GM19328 (cell line): Measurements from ENCODE around the gene NKX2-4.

Experiments used
- ATAC-seq: cut with Tn5 transposase; IDR thresholded peaks from one replicate; pipeline ENCODE4 v1.9.1; 2021; ENCODE audit warnings: mild to moderate bottlenecking, moderate library complexity; ENCODE audit not compliant: unreplicated experiment

NKX2-4 gene

DNA sequence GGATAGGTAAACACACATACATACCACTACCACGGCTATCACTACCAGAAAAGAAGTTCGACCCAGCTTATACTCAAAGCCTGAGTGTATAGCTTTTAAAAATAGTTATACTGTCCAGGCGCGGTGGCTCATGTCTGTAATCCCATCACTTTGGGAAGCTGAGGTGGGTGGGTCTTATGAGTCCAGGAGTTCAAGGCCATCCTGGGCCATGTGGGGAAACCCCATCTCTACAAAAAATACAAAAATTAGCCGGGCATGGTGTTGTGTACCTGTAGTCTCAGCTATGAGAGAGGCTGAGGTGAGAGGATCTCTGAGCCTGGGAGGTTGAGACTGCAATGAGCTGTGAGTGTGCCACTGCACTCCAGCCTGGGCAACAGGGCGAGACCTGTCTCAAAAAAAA lies 32.9 kb downstream of the NKX2-4 start:
- ATAC-seq = no peak

GRCh38 chr20:21361266-21361665 lies 36.1 kb downstream of the NKX2-4 start:
- ATAC-seq = no peak

GRCh38 chr20:21360705-21361104 lies 36.6 kb downstream of the NKX2-4 start:
- no peak for ATAC-seq

DNA sequence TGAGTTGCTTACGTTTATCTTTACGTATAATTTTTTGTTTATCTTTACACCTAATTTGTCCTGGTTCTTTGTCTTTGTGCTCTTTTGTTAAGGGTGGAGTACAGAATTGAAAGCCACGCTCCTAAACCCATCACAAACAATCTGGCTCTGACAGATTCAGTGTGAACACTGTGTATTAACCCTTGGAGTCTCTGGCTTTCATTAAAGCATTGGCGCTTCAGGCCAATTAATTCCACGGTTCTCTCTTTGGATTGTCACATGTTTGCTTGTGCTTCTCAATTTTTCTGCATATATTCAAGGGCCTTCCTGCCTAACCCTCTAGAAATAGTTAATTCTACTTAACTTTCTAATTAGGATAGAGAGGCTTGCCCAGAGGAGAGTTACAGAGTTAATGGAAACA lies 38.6 kb downstream of the NKX2-4 start:
- no peak for ATAC-seq

GRCh38 chr20:21357844-21358243 lies 39.5 kb downstream of the NKX2-4 start:
- ATAC-seq = no peak

GRCh38 chr20:21356386-21356785 lies 40.9 kb downstream of the NKX2-4 start:
- no peak for ATAC-seq

DNA sequence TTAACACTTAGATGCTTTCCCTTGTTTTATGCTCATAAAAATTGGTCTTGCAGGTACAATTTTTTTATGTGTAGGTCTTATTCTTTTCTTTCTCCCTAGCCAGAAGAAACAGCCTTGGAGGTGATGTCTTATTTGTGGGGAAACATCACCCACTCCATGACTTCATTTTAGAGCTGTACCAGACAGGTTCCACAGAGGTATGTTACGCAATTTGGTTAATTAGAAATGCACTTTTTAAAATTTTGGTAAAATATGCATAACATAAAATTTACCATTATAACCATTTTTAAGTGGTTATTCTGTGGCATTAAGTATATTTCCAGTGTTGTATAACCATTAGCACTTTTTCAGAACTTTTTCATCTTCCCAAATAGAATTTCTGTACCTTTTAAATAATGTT lies 41.3 kb downstream of the NKX2-4 start:
- no peak for ATAC-seq

- ATAC-seq = no peak
Observed at GRCh38 chr20:21353236-21353635, 44.1 kb downstream of the NKX2-4 start.

- no peak for ATAC-seq
Observed at GRCh38 chr20:21352703-21353102, 44.6 kb downstream of the NKX2-4 start.
